NCI-H524 (cell line): ENCODE results near the gene INPP5F.
A peak's percentile ranks its signal among the peaks of the same experiment; 100 is the strongest.
"Not testable (repeated sequence)": the region's sequence is repeated elsewhere in the genome, so short reads cannot be mapped to it uniquely, and the experiment has no call there.

ENCODE experiments used
- DNase-seq, 2 experiments: peaks; one replicate each; lab custom pipeline; 2025; lab: John Stamatoyannopoulos, UW

INPP5F gene

GRCh38 chr10:119777686-119778085, 51.8 kb downstream of the INPP5F start:
- DNase-seq = no peak

- DNase-seq = no peak
These were observed 53.1 kb downstream of the INPP5F start for GRCh38 chr10:119778776-119779445.

DNA sequence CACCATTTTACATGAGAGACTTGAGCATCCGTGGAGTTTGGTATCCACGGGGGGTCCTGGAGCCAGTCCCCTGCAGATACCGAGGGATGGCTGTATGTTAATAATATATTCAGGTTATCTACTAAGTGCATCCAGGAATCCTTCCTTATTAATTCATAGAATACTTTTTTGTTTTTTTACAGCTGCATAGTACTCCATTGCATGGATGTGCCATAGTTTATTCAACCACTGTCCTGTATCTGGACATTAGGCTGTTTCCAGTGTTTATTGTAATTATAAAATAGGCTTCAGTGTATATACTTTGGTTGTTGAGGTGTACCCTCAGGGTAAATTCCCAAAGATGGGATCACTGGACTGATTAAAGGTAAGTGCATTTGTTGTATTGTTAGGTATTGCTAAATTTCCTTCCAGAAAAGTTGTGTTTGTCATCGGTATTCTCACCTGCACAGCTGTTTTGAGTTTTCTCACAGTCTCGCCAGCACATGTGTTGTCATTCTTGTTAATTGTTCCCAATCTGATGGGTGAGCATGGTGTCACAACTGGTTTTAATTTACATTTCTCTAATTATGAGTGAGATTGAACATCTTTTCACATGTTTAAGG, 55.1 kb downstream of the INPP5F start:
- DNase-seq = no peak

GRCh38 chr10:119781498-119781897, 55.6 kb downstream of the INPP5F start:
- no peak for DNase-seq

GRCh38 chr10:119782981-119783664, 57.3 kb downstream of the INPP5F start:
- no peak for DNase-seq

DNA sequence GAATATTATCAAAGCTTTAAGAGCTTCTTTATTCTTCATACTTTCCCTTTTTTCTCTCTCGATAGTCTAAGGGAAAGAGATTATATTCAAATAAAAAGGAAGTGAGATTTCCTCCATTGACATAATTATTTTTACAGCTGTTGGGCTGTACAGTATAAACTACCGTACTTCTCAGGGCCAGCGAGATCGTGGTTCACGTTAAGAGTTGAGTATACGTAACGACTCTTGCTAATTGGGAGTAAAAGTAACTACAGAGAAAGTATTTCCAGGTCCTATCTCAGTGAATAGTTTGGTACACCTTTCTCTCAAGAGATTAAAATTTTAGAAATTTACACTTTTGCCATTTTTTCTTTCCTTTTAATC, 57.8 kb downstream of the INPP5F start:
- no peak for DNase-seq

DNA sequence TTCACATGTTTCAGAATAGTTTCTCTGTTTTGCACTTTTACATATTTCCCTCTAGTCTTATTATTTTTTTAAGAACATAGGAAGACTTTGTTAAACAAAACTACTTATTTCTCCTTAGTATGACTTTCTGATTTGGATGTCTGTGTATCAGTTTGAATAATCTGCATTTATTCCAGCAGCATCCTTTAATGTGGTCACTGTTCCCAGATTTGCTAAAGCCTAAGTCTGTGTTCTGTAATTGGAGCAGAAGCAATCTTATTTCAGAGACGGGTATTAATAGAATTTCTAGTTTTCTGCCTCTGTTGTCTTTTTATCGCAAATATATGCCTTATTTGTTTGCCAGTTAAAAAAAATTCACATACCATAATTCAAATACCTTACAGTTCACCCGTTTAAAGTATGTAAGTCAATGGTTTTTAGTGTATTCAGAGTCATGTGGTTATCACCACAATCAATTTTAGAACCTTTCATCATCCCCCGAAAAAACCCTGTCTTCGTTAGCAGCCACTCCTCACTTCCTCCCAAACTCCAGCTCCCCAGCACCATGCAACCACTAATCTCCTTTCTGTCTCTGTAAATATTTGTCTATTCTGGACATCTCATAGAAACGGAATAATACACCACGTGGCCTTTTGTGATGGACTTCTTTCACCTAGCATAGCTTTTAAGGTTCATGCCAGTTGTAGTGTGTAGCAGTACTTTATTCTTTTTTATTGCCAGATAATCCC, 58.7 kb downstream of the INPP5F start:
- DNase-seq = no peak

GRCh38 chr10:119786117-119786769, 60.4 kb downstream of the INPP5F start:
- no peak for DNase-seq

DNA sequence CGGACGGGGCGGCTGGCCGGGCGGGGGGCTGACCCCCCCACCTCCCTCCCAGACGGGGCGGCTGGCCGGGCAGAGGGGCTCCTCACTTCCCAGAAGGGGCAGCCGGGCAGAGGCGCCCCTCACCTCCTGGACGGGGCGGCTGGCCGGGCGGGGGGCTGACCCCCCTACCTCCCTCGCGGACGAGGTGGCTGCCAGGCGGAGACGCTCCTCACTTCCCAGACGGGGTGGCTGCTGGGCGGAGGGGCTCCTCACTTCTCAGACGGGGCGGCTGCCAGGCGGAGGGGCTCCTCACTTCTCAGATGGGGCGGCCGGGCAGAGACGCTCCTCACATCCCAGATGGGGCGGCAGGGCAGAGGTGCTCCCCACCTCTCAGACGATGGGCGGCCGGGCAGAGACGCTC, 69.3 kb downstream of the INPP5F start:
- not testable (repeated sequence) for DNase-seq

- DNase-seq = no peak
These were observed 70.2 kb downstream of the INPP5F start for GRCh38 chr10:119796039-119796438.

- no peak for DNase-seq
These were observed 75.3 kb downstream of the INPP5F start for GRCh38 chr10:119801176-119801575.

DNA sequence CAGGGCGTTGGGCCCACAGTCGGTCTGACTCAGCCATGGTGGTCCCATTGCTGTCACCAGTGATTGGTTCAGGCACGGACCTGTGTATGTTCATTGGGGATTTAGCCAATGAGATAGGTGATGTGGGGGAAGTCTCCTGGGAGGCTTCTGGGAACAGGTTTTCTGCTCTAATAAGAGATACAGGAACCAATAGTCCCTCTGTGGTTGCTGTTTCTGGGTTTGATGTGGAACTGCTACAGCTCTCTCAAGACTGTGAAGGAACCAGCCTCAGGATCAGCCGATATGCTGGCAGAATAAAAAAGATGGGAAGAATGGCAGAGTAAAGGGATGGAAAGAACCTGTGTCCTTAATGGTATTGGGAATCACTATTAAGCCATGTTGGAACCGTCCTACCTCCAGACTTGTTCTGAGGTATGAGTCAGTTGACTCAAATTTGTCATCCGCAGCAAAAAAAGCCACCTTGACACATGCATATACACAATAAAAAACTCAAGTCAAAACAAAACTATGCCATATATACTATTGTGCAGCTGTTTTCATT, 76.2 kb downstream of the INPP5F start:
- DNase-seq = no peak

DNA sequence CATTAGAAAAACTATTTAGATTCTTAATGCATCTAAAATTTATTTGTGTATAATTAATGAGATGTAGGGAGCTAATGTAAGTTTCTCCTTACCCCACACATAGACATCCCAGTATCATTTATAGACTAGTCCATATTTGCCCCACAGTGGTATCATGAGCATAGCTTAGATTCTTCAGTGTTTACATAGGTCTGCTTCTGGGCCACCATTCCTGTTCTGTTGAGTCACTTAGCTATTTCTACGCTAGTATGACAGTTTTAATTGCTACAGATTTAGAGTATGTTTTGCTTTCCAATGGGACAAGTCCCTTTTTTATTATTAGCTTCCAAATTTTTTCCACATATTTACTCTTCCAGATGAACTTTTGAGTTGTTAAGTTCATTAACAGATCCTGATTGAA, 77.4 kb downstream of the INPP5F start:
- DNase-seq = no peak

- DNase-seq = no peak
These were observed 79.9 kb downstream of the INPP5F start for GRCh38 chr10:119805702-119806230.

GRCh38 chr10:119806334-119807130, 80.7 kb downstream of the INPP5F start:
- no peak for DNase-seq

- DNase-seq = peak in 1 of 2 experiments; percentile 2
These were observed 82.3 kb downstream of the INPP5F start for GRCh38 chr10:119807960-119808697.

GRCh38 chr10:119811122-119811521, 85.3 kb downstream of the INPP5F start:
- no peak for DNase-seq

DNA sequence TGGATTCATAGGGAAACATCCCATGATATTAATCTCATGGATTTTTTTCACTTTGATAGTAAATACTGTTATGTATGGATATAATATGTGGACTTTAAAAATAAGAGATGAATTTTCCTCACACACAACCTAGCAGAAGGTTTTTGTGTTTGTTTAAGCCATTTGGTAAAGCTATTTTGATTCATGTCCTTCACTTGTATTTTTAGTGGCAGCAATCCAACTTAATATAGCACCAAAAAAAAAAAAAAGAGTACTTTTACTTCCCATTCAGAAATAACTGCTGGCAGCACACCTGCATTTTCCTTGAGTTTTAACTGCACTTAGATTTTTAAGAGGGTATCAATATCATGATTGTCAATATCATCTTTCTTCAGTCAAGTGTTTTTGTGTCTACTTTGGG, 86.8 kb downstream of the INPP5F start:
- DNase-seq = no peak

DNA sequence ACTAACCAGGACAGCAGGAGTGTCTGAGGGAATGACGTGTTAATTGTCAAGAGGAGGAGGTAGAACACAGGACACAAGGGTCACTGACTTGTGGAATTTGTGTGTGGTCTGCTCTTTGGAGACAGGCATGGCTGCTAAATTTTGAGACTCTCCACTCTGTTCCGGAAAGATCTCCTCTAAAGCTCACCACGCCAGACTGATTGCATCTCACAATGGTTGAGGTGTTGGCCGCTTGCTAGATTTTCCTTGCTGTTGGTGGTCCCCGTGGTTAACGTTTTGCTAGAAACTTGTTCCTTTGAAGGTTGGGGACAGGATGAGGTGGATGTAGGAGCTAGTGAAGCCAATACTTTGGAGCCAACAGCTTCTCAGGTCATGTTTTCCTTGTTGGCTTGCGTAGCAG, 89.8 kb downstream of the INPP5F start:
- no peak for DNase-seq
